IMR-90 (cell line): ENCODE data around the gene SF3A2. TPM values are rescaled to one million over a fixed set of nuclear protein-coding genes. Genes with fewer than 3 reads are reported as not detected.

Experiments used
- ATAC-seq: fragments of 200-7000 bp; cut with Tn5 transposase; 2 replicates; pipeline ENCODE4 v1.9.1; 2020; ENCODE audit warnings: low read depth, mild to moderate bottlenecking, moderate library complexity
- BruUV-seq: library from RNA; stranded (reverse); fragments of 400-500 nt; replicated peaks from 2 replicates; lab custom pipeline; 2021; lab: Mats Ljungman, UMichigan
- CTCF ChIA-PET: fragments of 300-600 bp; formaldehyde crosslinking; extraction: SDS; loops from one replicate; lab custom pipeline; 2021; ENCODE audit warnings: antibody characterized with exemption; lab: Yijun Ruan, JAX
- POLR2A ChIA-PET: fragments of 300-600 bp; sonication (Branson Sonifier 250); formaldehyde crosslinking; loops from one replicate; lab custom pipeline; 2022; ENCODE audit warnings: antibody characterized with exemption; ENCODE audit not compliant: unreplicated experiment; lab: Charles Lee
- DNase-seq: peaks from one replicate; pipeline ENCODE4 v3.0.0; 2013
- H2AFZ ChIP-seq: replicated peaks from 2 replicates; pipeline ENCODE3; 2013; ENCODE audit warnings: low read length, mild to moderate bottlenecking; ENCODE audit not compliant: poor library complexity
- H2AK5ac ChIP-seq: 2 replicates; pipeline ENCODE4 v1.6.1; 2013; ENCODE audit warnings: low read depth, low read length, inconsistent platforms
- H2AK9ac ChIP-seq: replicated peaks from 2 replicates; pipeline ENCODE3; 2013; ENCODE audit warnings: mild to moderate bottlenecking, low read depth, low read length, moderate library complexity; ENCODE audit not compliant: poor library complexity
- H2BK120ac ChIP-seq: 2 replicates; pipeline ENCODE4 v1.6.1; 2013; ENCODE audit warnings: low read depth, low read length, inconsistent platforms
- H2BK15ac ChIP-seq: 3 replicates; pipeline ENCODE4 v1.6.1; 2013; ENCODE audit warnings: low read depth, low read length, inconsistent platforms
- H2BK20ac ChIP-seq: 2 replicates; pipeline ENCODE4 v1.6.1; 2013; ENCODE audit warnings: low read depth, mild to moderate bottlenecking, inconsistent platforms, low read length, moderate library complexity
- H2BK5ac ChIP-seq: 2 replicates; pipeline ENCODE4 v1.6.1; 2013; ENCODE audit warnings: mild to moderate bottlenecking, low read depth, low read length, inconsistent platforms; ENCODE audit not compliant: poor library complexity, severe bottlenecking
- H3K14ac ChIP-seq: replicated peaks from 2 replicates; pipeline ENCODE4 v1.6.1; 2013; ENCODE audit warnings: low read depth, low read length, inconsistent platforms
- H3K18ac ChIP-seq: 2 replicates; pipeline ENCODE4 v1.6.1; 2013; ENCODE audit warnings: low read depth, low read length, control low read depth
- H3K23ac ChIP-seq: 2 replicates; pipeline ENCODE4 v1.6.1; 2013; ENCODE audit warnings: low read depth, low read length, inconsistent platforms
- H3K27ac ChIP-seq: 2 replicates; pipeline ENCODE4 v1.5.1; 2013; ENCODE audit warnings: mild to moderate bottlenecking, control low read depth, low read length; ENCODE audit not compliant: insufficient read depth
- H3K27me3 ChIP-seq: 2 replicates; pipeline ENCODE4 v1.6.1; 2013; ENCODE audit warnings: low read length; ENCODE audit not compliant: control insufficient read depth, insufficient read depth
- H3K36me3 ChIP-seq: 2 replicates; pipeline ENCODE4 v1.6.1; 2013; ENCODE audit warnings: low read length, mixed read lengths; ENCODE audit not compliant: control insufficient read depth, insufficient read depth
- H3K4ac ChIP-seq: 2 replicates; pipeline ENCODE4 v1.6.1; 2013; ENCODE audit warnings: low read depth, low read length, inconsistent platforms
- H3K4me1 ChIP-seq: 2 replicates; pipeline ENCODE4 v1.6.1; 2013; ENCODE audit warnings: low read length, mixed read lengths; ENCODE audit not compliant: control insufficient read depth, insufficient read depth
- H3K4me2 ChIP-seq: 2 replicates; pipeline ENCODE4 v1.6.1; 2013; ENCODE audit warnings: low read depth, mild to moderate bottlenecking, control low read depth, low read length, moderate library complexity
- H3K4me3 ChIP-seq: 2 replicates; pipeline ENCODE4 v1.5.1; 2013; ENCODE audit warnings: low read depth, mild to moderate bottlenecking, control low read depth, low read length, moderate library complexity; ENCODE audit not compliant: insufficient read depth
- H3K56ac ChIP-seq: 2 replicates; pipeline ENCODE4 v1.6.1; 2013; ENCODE audit warnings: low read length, inconsistent platforms; ENCODE audit not compliant: insufficient read depth; ENCODE audit errors: extremely low read depth
- H3K79me1 ChIP-seq, 2 experiments: 2 replicates each; pipeline ENCODE4 v1.6.1; 2013; ENCODE audit warnings: low read length in 2 of 2, inconsistent platforms in 1 of 2, low read depth in 1 of 2
- H3K9ac ChIP-seq: 2 replicates; pipeline ENCODE4 v1.6.1; 2013; ENCODE audit warnings: low read depth, low read length, control low read depth
- H3K9me1 ChIP-seq: 2 replicates; pipeline ENCODE4 v1.6.1; 2013; ENCODE audit warnings: low read length, inconsistent platforms; ENCODE audit not compliant: insufficient read depth
- H3K9me3 ChIP-seq: 2 replicates; pipeline ENCODE4 v1.6.1; 2013; ENCODE audit warnings: low read length; ENCODE audit not compliant: control insufficient read depth, insufficient read depth
- H4K20me1 ChIP-seq: 2 replicates; pipeline ENCODE4 v1.6.1; 2013; ENCODE audit warnings: low read length, inconsistent platforms; ENCODE audit not compliant: insufficient read depth
- H4K5ac ChIP-seq: 2 replicates; pipeline ENCODE4 v1.6.1; 2013; ENCODE audit warnings: mild to moderate bottlenecking, low read depth, low read length, control low read depth
- H4K8ac ChIP-seq, 2 experiments: 2 replicates each; pipeline ENCODE4 v1.6.1; 2013; ENCODE audit warnings: low read depth in 2 of 2, low read length in 2 of 2, control low read depth in 1 of 2, inconsistent platforms in 1 of 2
- H4K91ac ChIP-seq: 2 replicates; pipeline ENCODE4 v1.6.1; 2013; ENCODE audit warnings: low read depth, low read length, inconsistent platforms; ENCODE audit not compliant: insufficient read depth
- CHD1 ChIP-seq: IDR thresholded peaks from 2 replicates; pipeline ENCODE4 v1.6.1; 2012; ENCODE audit warnings: low read depth, low read length, improper control_type of control experiment
- CTCF ChIP-seq: conservative IDR thresholded peaks from 2 replicates; pipeline ENCODE4 v1.5.1; 2012; ENCODE audit warnings: mild to moderate bottlenecking, low read depth, low read length, improper control_type of control experiment
- ELK1 ChIP-seq: fragments of 150-350 bp; IDR thresholded peaks from 2 replicates; pipeline ENCODE4 v1.6.1; 2016; ENCODE audit warnings: low read depth, mild to moderate bottlenecking, low read length, moderate library complexity, borderline replicate concordance
- MAFK ChIP-seq: IDR thresholded peaks from 2 replicates; pipeline ENCODE4 v1.6.1; 2012; ENCODE audit warnings: low read depth, low read length, improper control_type of control experiment
- USF2 ChIP-seq: fragments of 150-350 bp; IDR thresholded peaks from 2 replicates; pipeline ENCODE4 v1.6.1; 2017; ENCODE audit warnings: mild to moderate bottlenecking, antibody characterized with exemption, low read length, low read depth
- WGBS, 2 experiments: methylation state at CpG; one replicate each; pipeline versions ENCODE4 v1.1.5 to v1.1.7; 2013; ENCODE audit warnings: missing lambda C conversion rate in 2 of 2; ENCODE audit not compliant: insufficient read length in 1 of 2; ENCODE audit errors: extremely low coverage in 2 of 2; 5-methylcytosine and 5-hydroxymethylcytosine counted together
- dilution Hi-C: fragments of 300-500 bp; cut with HindIII; formaldehyde crosslinking; loops from one replicate; pipeline ENCODE4 v1.14.3; 2018; ENCODE audit warnings: low sequenced_read_pairs; ENCODE audit not compliant: unreplicated experiment
- in situ Hi-C: fragments of 300-500 bp; cut with MboI; formaldehyde crosslinking; loops from 3 replicates; pipeline ENCODE4 v1.14.3; 2019; ENCODE audit warnings: low sequenced_read_pairs, inconsistent platforms, mixed read lengths
- intact Hi-C: fragments of 100-400 bp; cut with micrococcal nuclease; formaldehyde crosslinking; loops from 2 replicates; pipeline ENCODE4 v1.10.0; 2022
- polyA plus RNA-seq, 3 experiments: library from polyadenylated mRNA; depleted of rRNA; stranded (reverse); fragments of >200 nt; gene quantifications; 2 replicates each; pipeline ENCODE4 v1.2.3, GENCODE V29; 2012; ENCODE audit warnings: low replicate concordance in 1 of 3
- total RNA-seq: library from RNA; depleted of rRNA; stranded (reverse); fragments of >200 nt; gene quantifications from 2 replicates; pipeline ENCODE4 v1.2.3, GENCODE V29; 2012

The SF3A2 gene
- total and polyA plus RNA-seq, 2 of the 4 experiments (the other 2 are of a cell fraction) = 4.8 to 34.5 TPM

GRCh38 chr19:2268480-2268830, 31.8 kb downstream of the SF3A2 start:
- ATAC-seq (no peak), DNase-seq (no peak)
- no peak overlapping the region for H3K27ac ChIP-seq
- H4K8ac ChIP-seq = peak overlapping the region; percentile 56 to 84; a peak in 3 of 4 replicates
- no peaks in the 10 kb centered on the region for H3K27me3 ChIP-seq
- in situ Hi-C loops = no loop called here
- H3K4me3 ChIP-seq = no peak overlapping the region
- peak overlapping the region; percentile 33; the same call in 1 of the 2 replicates for H3K4me2 ChIP-seq
- peaks cover 18% of the 10 kb centered on the region for H3K36me3 ChIP-seq
- peak overlapping the region; percentile 60; the same call in 1 of the 2 replicates for H4K5ac ChIP-seq
- H3K79me1 ChIP-seq = peaks cover 0 to 25% of the 10 kb centered on the region in 2 experiments; a peak in 2 of 4 replicates
- H2AK9ac ChIP-seq = no peak overlapping the region
- H3K9me3 ChIP-seq = no peaks in the 10 kb centered on the region
- H3K4me1 ChIP-seq = peaks cover 12% of the 10 kb centered on the region
- H2BK120ac ChIP-seq = no peak overlapping the region
- peaks cover 42% of the 10 kb centered on the region for H4K20me1 ChIP-seq
- no peak overlapping the region for H3K9ac ChIP-seq
- no TSS peak for BruUV-seq
- intact Hi-C loops = no loop called here
- 0 out of 2 replicates have a peak overlapping the region, but pooled peaks have one; percentile 14 for H2AK5ac ChIP-seq
- no peak overlapping the region for H2BK15ac ChIP-seq
- H3K23ac ChIP-seq = peak overlapping the region; percentile 45; the same call in 1 of the 2 replicates
- H3K18ac ChIP-seq = no peak overlapping the region
- ChIA-PET CTCF (no interaction called here), POLR2A (no interaction called here)
- no peak overlapping the region for H3K56ac ChIP-seq
- no peaks in the 10 kb centered on the region; the same call in 1 of the 2 replicates for H3K9me1 ChIP-seq
- no peak overlapping the region for H2BK5ac ChIP-seq
- no peak overlapping the region for H3K4ac ChIP-seq
- WGBS, 2 experiments = no CpG with 5 or more reads among the region's 4 CpGs
- dilution Hi-C loops = no loop called here
- TF ChIP-seq MAFK (no peak), USF2 (no peak), CHD1 (no peak), CTCF (no peak), ELK1 (no peak)
- H2BK20ac ChIP-seq = no peak overlapping the region
- 0 out of 2 replicates have a peak overlapping the region, but pooled peaks have one; percentile 68 for H3K14ac ChIP-seq
- H4K91ac ChIP-seq = no peak overlapping the region
- no peak overlapping the region for H2AFZ ChIP-seq
